Sciatic nerve (tissue), 2 donors: Measurements from ENCODE around the gene SCN10A. TPM values are rescaled to one million over a fixed set of nuclear protein-coding genes. Genes with fewer than 3 reads are reported as not detected.

Experiments
- ATAC-seq: fragments of 200-7000 bp; cut with Tn5 transposase; one replicate; pipeline ENCODE4 v1.9.1; 2020; ENCODE audit warnings: mild to moderate bottlenecking, moderate library complexity
- DNase-seq: peaks from one replicate; pipeline ENCODE4 v3.0.0-alpha.2; 2020; ENCODE audit warnings: low spot score
- intact Hi-C: fragments of 100-400 bp; cut with DNase I; formaldehyde crosslinking; loops from one replicate; pipeline ENCODE4 v1.14.2; 2022
- total RNA-seq: library from RNA; stranded (reverse); fragmentation: NEBNext Ultra II Directional; extraction: Animal tissue kit (Norgen Biotek cat#: 25700); gene quantifications from one replicate; pipeline ENCODE4 v1.2.1, GENCODE V29; 2021
- donor health status: DM: no; HTN: no; CAD: no.
- donor health status: DM: no; HTN: no; CAD: no.

SCN10A gene
- total RNA-seq, result not detected

DNA sequence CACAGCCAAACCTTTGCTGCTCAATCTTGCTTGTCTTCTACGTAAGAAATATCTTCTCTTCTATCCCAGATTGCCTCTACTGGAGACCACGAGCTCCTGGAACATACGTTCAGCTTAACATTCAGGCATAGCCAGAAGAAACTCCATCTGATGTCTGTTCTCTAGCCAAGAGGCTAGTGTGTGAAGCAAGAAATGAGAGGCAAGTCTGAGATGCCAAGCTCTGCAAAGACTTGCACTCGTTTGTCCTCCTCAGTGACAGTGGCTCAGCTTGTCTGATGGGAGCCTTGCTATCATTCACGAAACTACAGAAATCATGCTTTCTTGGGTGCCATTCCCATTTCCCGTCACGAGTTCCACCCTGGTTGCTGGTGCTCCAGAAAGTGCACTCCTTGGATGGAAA, at the start of gene SCN10A:
SCN10A (minus strand) TSS at position 192 of the 400 bp plus-strand sequence. CDS start 22,207 bp downstream, outside the sequence.
- intact Hi-C loops, result no loop called here
- no peak for ATAC-seq
- DNase-seq, result no peak

DNA sequence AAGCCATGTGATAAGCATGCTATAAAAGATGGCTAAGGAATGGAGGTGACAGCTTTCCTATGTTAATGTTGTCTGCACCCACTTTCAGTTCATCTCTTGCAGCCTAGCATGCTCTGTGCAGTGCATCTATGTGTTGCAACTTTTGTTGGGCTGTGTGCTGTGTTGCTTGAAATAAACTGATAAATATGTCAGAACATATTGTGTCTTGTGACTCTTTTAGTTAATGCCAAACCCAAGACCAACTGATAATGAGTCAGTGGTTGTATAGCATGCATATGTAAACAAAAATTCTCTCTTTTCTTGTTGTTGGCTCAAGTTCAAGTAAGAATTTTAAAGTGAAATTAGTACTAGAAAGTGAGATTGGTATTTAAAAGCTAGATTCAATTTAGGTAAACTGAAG, 37.0 kb upstream of the SCN10A start:
- intact Hi-C loops, result no loop called here
- ATAC-seq (no peak), DNase-seq (no peak)

DNA sequence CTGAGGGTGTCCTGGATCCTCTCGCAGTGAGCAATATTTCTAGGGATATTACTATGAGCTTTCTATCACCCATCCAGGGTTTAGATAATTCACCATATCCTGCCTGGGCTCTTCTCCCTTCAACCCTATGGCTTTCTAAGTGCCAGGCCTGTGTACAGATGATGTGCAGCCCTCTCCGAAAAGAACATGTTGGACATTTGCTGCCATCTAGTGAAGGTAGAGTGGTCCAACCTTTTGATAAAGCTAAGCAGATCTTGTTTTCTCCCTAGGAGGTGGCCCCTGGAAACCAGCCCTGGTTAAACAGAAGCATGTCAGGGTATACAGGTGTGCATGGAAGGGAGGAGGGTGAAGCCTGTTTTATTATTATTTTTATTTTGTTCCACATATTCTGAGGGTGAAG, 27.9 kb upstream of the SCN10A start:
- intact Hi-C loops, result loop anchor here (10.0 kb wide), 1 partner anchor 319 kb away; no protein-coding TSS in a partner anchor
- no peak for DNase-seq
- no peak for ATAC-seq

DNA sequence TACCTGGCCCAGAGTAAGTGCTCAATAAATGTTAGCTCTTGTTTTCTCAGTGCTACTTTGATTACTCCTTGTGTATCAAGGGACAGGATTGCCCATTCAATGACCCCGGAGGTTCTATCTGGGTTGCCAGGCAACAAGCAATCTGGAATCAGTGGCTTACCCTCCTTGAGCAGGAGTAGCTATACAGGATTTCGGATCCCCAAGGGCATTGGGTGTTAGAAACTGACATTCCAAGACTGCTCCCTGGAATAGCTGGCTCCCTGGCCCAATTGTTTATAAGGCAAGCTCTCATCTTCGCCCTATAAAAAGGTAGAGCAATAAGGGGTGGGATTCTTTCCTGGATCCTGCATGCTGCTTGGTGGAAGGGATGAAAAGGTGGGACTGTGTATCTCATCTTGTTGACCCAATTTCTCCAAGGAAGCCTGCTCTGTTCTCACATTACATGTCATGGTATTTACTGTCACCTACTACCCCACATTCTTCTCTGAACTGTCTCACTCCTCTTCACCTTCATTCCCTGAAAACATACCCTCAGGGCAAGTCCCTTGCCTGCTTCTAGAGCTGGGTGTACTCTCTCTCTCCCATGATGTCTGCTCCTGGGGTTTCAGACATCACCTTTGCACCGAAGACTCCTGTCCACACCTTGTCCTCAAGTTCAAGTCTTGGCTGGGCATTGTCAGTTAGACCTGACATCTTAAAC, 26.4 kb upstream of the SCN10A start:
- DNase-seq, result no peak
- intact Hi-C loops, result loop anchor here (10.0 kb wide), 1 partner anchor 318 kb away; no protein-coding TSS in a partner anchor

DNA sequence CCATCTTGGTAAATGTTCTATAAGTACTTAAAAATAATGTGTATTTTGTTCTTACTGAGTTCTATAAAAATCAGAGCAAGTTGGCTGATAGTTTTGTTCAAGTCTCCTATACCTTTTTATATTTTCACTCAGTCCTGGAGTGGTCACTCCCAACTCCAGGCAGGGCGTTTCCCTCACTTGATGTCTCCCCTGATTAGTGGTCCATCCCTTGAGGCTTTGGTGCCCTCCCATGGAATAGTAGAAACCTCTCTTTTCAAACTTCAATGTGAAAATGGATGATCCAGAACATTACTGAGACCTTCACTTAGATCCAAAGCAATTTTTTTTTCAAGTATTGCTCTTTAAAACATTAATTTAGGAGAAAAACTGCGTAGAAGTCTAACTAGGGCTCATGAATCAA, 25.0 kb upstream of the SCN10A start:
- intact Hi-C loops, result loop anchor here (10.0 kb wide), 1 partner anchor 316 kb away; no protein-coding TSS in a partner anchor
- DNase-seq (no peak), ATAC-seq (no peak)

More for the DNA sequence above, 26.4 kb upstream of the SCN10A start:
- no peak for ATAC-seq

DNA sequence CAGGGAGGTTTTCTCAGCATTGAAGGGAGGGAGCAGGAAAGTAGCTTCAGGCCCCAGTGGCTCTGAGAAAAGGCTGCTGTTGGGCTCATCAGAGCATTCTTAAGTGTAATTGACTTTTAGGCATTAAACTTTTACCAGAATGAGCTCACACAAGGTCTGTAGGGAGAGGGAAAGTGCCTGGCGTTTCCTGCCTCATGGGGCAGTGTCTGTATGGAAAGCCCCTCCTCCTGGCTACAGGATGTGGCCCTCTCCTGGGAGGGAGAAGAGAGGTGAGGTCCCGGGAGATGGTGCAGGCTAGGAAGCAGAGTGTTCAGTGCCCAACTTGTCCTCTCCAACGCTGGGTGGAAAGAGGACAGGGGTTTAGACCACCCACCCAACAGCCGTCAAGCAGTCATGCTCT, 21.3 kb upstream of the SCN10A start:
- no peak for ATAC-seq
- intact Hi-C loops, result no loop called here
- DNase-seq, result no peak

DNA sequence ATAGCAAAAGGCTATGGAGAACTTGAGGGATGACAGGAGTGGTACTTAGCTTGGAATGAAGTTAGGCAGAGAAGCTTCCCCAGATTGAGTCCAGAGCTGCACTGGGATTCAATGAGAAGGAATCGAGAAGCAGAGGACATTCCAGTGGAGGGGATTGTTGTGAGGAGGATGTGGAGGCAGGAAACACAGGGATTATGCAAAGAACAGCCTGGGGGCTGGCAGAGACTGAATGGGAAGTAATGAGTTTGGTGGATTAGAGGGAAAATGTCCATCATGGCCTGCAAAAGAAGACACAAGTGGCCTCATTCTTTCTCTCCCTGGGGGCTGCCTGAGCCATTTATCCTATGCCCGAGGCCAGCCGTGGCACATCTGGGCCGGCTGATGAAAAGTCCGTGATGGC, 20.5 kb upstream of the SCN10A start:
- intact Hi-C loops, result no loop called here
- DNase-seq, result no peak
- ATAC-seq, result no peak

DNA sequence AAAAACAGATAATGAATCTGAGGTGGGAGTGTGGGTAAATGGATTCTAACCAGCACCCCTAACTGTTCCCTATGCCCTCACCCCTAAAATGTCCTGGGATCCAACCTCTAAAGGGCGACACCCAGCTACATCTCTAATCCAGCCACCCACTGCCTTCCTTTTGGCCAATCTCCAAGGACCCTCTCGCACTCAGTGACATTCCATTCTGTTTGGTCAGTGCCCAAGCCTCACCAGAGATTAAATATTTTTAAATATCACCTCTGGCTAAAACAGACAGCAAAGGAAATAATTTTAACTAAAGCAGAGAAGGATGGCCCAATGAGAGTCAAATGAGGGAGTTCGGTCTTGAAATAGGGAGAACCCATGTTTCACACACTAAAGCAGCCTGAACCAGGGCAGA, 19.9 kb upstream of the SCN10A start:
- no peak for ATAC-seq
- no peak for DNase-seq
- intact Hi-C loops, result no loop called here

DNA sequence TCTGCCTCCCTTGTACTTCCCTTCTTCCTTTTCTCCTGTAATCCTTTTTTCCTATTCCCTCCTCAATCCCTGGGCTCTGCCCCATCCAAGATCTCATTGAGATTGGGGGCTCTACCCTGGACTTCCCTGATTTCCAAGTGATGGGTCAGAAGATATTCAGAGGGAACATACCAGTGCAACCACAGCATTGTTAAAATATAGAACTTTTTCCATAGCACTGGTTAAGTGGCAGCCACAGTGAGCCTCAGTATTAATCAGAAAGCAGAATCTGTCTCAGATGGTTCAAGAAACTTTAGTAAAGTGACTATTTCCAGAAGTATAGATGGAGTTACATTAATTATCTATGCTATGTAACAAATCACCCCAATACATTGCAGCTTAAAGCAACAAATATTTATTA, 18.7 kb upstream of the SCN10A start:
- intact Hi-C loops, result no loop called here
- ATAC-seq (no peak), DNase-seq (no peak)

DNA sequence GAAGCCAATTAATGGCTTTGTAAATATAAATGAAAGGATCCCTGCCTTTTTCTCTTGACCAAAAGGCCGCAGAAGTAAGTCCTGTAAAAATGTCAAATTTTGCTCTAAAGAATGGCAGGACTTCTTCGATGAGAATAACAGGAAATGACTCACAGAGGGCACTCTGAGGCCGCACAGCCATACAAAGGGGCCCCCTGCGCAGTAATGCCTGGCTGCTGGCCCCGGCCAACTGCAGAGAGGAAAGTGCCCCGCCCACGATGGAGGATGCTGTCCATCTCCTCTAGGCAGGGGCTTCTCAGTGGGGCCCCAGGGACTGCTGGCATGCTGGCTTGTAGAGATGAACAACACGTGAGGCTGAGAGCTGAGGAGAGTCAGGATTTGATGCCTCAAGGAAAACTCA, 18.1 kb upstream of the SCN10A start:
- ATAC-seq (peak; percentile 73), DNase-seq (peak; percentile 73)
- intact Hi-C loops, result no loop called here

DNA sequence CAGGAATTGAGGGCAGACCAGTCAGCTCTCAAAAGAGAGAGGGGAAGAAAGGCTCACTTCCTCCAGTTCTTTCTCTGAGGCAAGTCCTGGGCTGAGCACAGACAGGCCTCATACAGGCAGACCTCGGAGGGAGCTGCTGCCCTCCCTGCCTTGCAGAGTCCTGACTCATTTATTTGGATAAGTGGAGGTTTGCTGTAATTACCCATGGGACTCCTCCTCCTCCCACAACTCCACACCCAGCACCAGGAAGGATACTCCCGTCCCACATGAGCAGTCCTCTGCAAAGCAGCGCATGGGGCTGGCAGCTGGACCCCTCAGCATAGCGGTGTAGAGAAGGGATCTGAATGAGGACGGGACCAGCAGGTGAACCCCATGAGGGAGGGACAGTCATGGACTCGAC, 13.4 kb upstream of the SCN10A start:
- intact Hi-C loops, result no loop called here
- ATAC-seq (no peak), DNase-seq (no peak)

DNA sequence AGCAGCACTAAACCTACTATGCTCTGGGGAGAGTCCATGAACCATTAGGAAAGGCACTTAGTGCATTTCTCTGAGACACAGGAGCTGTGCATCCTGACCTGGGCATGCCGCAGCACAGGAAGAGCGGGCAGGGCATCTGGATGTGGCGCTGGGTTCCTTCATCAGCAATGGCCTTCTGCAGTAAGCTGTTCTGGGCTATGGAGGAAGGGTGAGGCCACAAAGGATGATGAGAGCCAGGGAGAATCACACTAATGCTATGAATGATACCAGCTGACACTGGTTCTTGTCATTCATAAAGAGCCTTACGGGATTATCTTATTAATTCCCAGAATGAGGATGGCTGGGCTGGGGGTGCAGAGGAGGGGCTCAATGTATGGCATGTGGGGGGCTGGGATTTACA, 12.7 kb upstream of the SCN10A start:
- no peak for ATAC-seq
- no peak for DNase-seq

DNA sequence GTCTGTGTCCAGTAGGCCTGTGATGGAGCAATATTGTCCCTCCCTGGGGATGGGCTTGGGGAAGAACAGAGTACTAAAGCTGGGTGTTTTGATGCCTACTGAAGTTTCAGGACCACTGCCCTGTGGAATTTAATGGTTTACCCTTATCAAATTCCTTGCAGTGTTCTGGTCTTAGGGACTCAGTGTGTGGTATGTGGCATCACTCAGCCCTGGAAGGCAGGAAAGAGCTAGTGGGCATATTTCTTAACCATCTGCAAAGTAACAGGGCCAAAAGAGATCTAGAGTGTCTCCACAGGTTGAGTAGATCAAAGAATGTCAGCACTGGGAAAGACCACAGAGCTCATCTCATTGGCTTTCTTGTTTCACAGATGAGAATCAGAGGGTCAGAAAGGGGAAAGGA, 11.8 kb upstream of the SCN10A start:
- intact Hi-C loops, result no loop called here
- ATAC-seq (no peak), DNase-seq (no peak)

More for the DNA sequence above, 12.7 kb upstream of the SCN10A start:
- intact Hi-C loops, result no loop called here

DNA sequence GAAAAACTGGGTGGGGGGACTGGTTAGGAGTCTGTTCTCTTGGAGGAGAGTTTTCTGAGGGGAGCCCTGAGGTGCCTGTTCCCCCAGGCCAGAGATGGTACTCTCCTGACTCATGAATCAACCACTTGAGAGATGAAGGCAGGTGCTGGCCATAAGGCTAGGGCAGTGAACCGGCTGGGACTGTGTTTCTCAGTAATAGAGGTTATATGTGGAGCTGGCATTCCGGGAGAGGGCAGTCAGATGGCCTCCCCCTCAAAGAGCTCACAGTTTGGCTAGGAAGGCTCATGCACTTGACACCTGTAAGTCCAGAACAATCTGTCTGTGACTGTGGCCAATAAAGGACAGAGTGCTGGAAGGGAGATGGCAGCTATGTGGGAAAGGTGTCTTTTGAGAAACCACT, 10.0 kb upstream of the SCN10A start:
- no peak for ATAC-seq
- intact Hi-C loops, result no loop called here

DNA sequence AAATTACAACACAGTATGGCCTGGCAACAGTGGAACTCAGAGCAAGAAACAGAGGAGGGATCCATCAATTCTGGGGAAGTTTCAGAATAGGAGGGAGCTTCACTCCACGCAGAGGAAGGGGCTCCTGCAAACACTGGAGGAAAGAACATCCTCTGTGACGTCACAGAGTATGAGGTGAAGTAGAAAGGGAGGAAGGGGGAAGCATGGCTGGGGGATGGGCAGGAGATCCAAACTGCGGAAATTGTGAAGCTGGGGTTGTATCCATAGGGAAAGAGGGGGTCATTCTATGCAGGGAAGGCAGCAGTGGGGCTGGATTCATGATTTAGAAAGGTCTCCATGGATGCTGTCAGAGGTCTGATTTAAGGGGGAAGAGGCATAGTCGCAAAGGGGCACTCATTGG, 8.3 kb upstream of the SCN10A start:
- ATAC-seq, result no peak
- intact Hi-C loops, result no loop called here
- DNase-seq, result no peak

More for the DNA sequence above, 10.0 kb upstream of the SCN10A start:
- no peak for DNase-seq

DNA sequence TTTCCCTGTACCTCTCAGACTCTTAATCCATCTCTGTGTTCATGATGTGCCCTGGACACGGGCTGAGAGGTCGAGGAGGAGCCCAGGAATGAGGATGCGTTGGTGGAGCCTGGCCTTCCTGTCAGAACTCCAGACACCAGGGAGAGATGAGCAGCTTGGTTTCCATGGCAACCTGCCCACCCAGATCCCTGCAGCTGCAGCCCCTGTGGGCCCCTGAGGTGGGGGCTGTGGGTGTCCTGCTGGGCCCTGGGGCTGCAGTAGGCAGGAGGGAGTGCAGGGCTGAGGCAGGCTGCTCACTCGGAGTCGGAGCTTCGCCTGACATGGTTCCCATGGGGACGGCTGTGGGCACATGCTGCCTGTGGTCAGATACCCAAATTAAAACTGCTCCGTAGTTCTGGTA, 7.7 kb upstream of the SCN10A start:
- DNase-seq, result no peak
- ATAC-seq, result no peak
- intact Hi-C loops, result no loop called here

DNA sequence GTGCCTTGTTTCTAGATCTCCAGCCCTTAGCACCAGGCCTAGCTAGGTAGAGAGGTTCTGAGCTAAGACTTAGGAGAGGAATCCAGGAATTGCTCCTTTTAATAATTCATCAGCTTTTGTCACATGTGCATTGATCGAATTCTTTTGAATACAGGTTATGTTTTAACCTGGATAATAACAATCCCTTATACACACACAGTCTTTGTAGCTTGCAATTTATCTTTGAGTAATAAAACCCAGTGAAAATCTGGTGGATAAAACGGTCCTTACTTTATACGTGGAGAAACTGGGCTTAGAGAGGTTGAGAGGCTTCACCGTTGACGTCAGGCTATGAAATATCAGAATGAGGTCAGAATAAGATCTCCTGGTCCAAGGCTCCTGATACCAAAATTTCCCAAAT, 7.2 kb upstream of the SCN10A start:
- ATAC-seq (no peak), DNase-seq (no peak)
- intact Hi-C loops, result no loop called here

DNA sequence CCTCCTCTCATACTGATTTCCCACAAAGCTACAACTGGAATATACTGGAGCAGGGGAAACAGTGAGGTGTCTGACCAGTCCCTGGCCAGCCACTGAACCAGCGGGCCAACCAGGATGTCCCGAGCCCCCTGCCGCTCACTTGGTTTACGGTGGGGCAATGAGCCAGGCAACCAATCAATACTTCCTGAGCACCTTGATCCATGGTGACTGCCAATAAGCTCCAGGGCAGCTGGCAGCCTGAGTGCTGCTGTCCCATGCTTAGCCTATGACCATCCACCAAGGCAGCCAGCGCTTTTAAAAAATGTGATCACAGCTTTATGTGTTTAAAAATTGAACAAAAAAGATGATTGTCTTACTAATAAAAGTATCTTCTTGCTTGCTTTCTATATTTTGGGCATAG, 4.2 kb downstream of the SCN10A start:
- ATAC-seq (no peak), DNase-seq (no peak)
- intact Hi-C loops, result no loop called here

DNA sequence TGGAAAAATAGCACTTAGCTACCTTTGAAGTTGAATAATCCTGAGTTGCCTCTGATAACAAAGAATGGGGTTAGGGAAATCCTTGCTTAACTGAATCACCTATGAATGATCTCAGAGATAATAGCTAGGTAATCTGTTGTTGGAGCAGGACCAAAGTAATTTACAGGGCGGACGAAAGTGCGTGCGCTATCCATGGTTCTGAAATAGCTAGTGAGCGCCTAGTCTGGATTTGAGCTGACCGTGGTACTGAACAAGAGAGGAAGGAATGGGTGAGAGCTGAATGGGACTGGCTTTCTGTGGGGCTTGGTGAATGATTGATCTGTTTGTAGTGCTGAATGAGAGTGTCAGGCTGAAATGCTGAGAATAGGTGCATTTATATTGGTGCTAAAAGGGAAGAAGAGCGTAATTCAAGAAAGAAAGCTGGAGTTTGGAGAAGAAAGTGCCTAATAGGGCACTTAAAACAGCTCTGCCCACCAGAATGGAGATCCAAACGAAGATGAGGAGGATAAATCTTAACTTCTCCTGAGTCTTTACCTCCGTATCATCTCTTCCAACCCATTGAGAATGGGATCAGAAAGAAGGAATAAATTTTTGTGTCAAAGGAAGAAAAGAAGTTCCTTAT, 10.1 kb downstream of the SCN10A start:
- DNase-seq (no peak), ATAC-seq (no peak)
- intact Hi-C loops, result no loop called here

DNA sequence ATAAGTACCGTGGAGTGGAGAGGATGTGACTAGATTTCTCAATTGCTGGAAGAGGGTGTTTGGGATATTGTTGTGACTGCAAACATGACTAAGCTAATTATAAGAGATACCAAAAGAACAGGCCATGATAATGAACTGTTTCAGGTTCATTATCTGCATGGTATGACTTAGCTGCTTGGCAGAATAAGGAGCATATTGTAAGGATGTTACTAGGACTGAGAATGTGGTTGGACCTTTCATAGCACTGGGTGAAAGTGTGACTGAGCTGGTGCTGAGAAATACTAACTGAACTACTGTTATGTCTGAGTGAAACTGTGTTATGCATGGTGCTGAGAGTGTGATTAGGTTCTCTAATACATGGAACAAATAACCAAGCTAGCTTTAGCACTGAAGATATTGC, 11.0 kb downstream of the SCN10A start:
- no peak for ATAC-seq
- intact Hi-C loops, result no loop called here
- no peak for DNase-seq

DNA sequence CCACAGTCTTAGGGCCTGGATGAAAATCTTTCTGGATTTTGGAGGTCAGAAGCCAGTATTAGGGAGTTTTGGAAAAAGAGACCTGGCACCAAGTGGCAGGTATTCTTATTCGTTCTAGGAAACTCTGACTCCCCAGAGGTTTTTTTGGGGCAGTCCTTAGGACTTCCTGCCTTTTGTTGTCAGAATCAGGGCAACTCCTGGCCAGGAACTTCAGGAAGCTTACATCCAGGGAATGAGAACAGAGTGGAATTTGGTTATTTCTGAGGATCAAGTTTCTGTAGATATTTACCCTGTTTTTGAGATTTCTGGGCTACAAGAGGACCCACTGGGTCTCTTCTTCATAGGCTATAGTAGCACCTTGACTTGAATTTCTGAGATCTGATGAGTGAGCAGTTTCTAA, 15.5 kb downstream of the SCN10A start:
- ATAC-seq (no peak), DNase-seq (no peak)
- intact Hi-C loops, result no loop called here
